CD4-positive, alpha-beta T cell treated with Interleukin-4 for 1 hour (primary cell): ENCODE results near the gene WBP1L.
"Not testable (repeated sequence)": the region's sequence is repeated elsewhere in the genome, so short reads cannot be mapped to it uniquely, and the experiment has no call there.

Experiments
- DNase-seq, 2 donors: peaks; one replicate each; pipeline ENCODE4 v3.0.0-alpha.2; 2020 to 2022

WBP1L gene

GRCh38 chr10:102850025-102850518, 106.3 kb downstream of the WBP1L start:
- no peak for DNase-seq

- DNase-seq = not testable (repeated sequence)
Measured at GRCh38 chr10:102853237-102853636, 109.5 kb downstream of the WBP1L start.

- not testable (repeated sequence) for DNase-seq
Measured at GRCh38 chr10:102855731-102856436, 112.1 kb downstream of the WBP1L start.

- DNase-seq = no peak
Measured at GRCh38 chr10:102856758-102857424, 113.1 kb downstream of the WBP1L start.

GRCh38 chr10:102859911-102860310, 116.2 kb downstream of the WBP1L start:
- DNase-seq = no peak

GRCh38 chr10:102863660-102864059, 119.9 kb downstream of the WBP1L start:
- no peak for DNase-seq

- DNase-seq = no peak
Measured at GRCh38 chr10:102865620-102866019, 121.9 kb downstream of the WBP1L start.
